B cell (primary cell): ENCODE measurements around the gene XNDC1N. TPM values are rescaled to one million over a fixed set of nuclear protein-coding genes. Genes with fewer than 3 reads are reported as not detected.

Experiments
- ATAC-seq: fragments of 200-7000 bp; cut with Tn5 transposase; one replicate; pipeline ENCODE4 v1.10.0; 2021; ENCODE audit warnings: low read depth, mild to moderate bottlenecking, moderate number of reproducible peaks, moderate library complexity
- CTCF ChIA-PET: fragments of 350-600 bp; sonication (Branson Sonifier 250); formaldehyde crosslinking; loops from one replicate; lab custom pipeline; 2021; ENCODE audit warnings: antibody characterized with exemption, inconsistent platforms; lab: Charles Lee
- POLR2A ChIA-PET: fragments of 350-600 bp; sonication (Branson Sonifier 250); formaldehyde crosslinking; loops from one replicate; lab custom pipeline; 2021; ENCODE audit warnings: antibody characterized with exemption; lab: Charles Lee
- DNase-seq: peaks from one replicate; pipeline ENCODE4 v3.0.0; 2013
- H2AFZ ChIP-seq: 2 replicates; pipeline ENCODE4 v1.6.1; 2012; ENCODE audit warnings: mild to moderate bottlenecking, low read depth, low read length; ENCODE audit not compliant: insufficient read depth, poor library complexity, severe bottlenecking
- H3K27ac ChIP-seq, 2 donors: 1 replicate in 1 of 2; 2 replicates in 1 of 2; pipeline ENCODE4 v1.5.1; 2012 to 2013; ENCODE audit warnings: low read length in 2 of 2, mild to moderate bottlenecking in 2 of 2, moderate library complexity in 1 of 2
- H3K27me3 ChIP-seq, 4 experiments: fragments of 200-600 bp in 1 of 4; sonication (generic) in 1 of 4; replicated peaks in 1 of 4; 1 replicate in 2 of 4; 2 replicates in 2 of 4; pipeline versions ENCODE4 v1.6.1 to v1.7.0; 2013 to 2016; ENCODE audit warnings: low read length in 3 of 4, mild to moderate bottlenecking in 2 of 4, mixed read lengths in 1 of 4, moderate library complexity in 1 of 4; ENCODE audit not compliant: insufficient read depth in 4 of 4, control insufficient read depth in 3 of 4; ENCODE audit errors: control extremely low read depth in 1 of 4
- H3K36me3 ChIP-seq, 2 experiments: replicated peaks in 1 of 2; 1 replicate in 1 of 2; 2 replicates in 1 of 2; pipeline versions ENCODE4 v1.6.1 to v1.7.1; 2013; ENCODE audit warnings: low read length in 1 of 2; ENCODE audit not compliant: insufficient read depth in 2 of 2, control insufficient read depth in 1 of 2; ENCODE audit errors: control extremely low read depth in 1 of 2, extremely low read depth in 1 of 2
- H3K4me1 ChIP-seq, 2 donors: fragments of 200-600 bp in 1 of 2; sonication (generic) in 1 of 2; 1 replicate in 1 of 2; 2 replicates in 1 of 2; pipeline versions ENCODE4 v1.5.1 to v1.6.1; 2013 to 2017; ENCODE audit warnings: low read length in 2 of 2; ENCODE audit not compliant: control insufficient read depth in 2 of 2, insufficient read depth in 2 of 2
- H3K4me2 ChIP-seq: replicated peaks from 2 replicates; pipeline ENCODE3; 2012; ENCODE audit warnings: mild to moderate bottlenecking, low read depth, low read length; ENCODE audit not compliant: poor library complexity, severe bottlenecking
- H3K4me3 ChIP-seq, 5 experiments: fragments of 200-600 bp in 1 of 5; sonication (generic) in 1 of 5; 1 replicate in 3 of 5; 2 replicates in 2 of 5; pipeline versions ENCODE4 v1.5.1 to v1.7.0; 2011 to 2016; ENCODE audit warnings: low read length in 4 of 5, mild to moderate bottlenecking in 4 of 5, low read depth in 2 of 5, control low read depth in 1 of 5, moderate library complexity in 1 of 5; ENCODE audit not compliant: insufficient read depth in 1 of 5; ENCODE audit errors: control extremely low read depth in 1 of 5, extremely low read depth in 1 of 5
- H3K79me2 ChIP-seq: fragments of 200-600 bp; sonication (generic); one replicate; pipeline ENCODE4 v1.6.0; 2016; ENCODE audit warnings: low read length; ENCODE audit not compliant: control insufficient read depth, insufficient read depth
- H3K9ac ChIP-seq: fragments of 200-600 bp; sonication (generic); 2 replicates; pipeline ENCODE4 v1.6.1; 2017; ENCODE audit warnings: mild to moderate bottlenecking, low read length, moderate library complexity
- H3K9me3 ChIP-seq, 3 donors: one replicate each; pipeline versions ENCODE4 v1.6.1 to v1.7.1; 2013; ENCODE audit warnings: low read length in 2 of 3; ENCODE audit not compliant: control insufficient read depth in 2 of 3, insufficient read depth in 1 of 3; ENCODE audit errors: control extremely low read depth in 1 of 3
- H4K20me1 ChIP-seq: 2 replicates; pipeline ENCODE4 v1.6.0; 2012; ENCODE audit warnings: mild to moderate bottlenecking, low read length; ENCODE audit not compliant: insufficient read depth, control insufficient read depth, poor library complexity, severe bottlenecking
- H3K27ac Mint-ChIP-seq: one replicate; pipeline ENCODE4 v1.8.0; 2021; ENCODE audit warnings: mixed read lengths
- H3K27me3 Mint-ChIP-seq: one replicate; pipeline ENCODE4 v1.8.0; 2021; ENCODE audit warnings: mixed read lengths
- H3K4me1 Mint-ChIP-seq: one replicate; pipeline ENCODE4 v1.8.0; 2021; ENCODE audit warnings: mixed read lengths
- H3K4me3 Mint-ChIP-seq: one replicate; pipeline ENCODE4 v1.8.0; 2021; ENCODE audit warnings: mixed read lengths
- H3K9me3 Mint-ChIP-seq: one replicate; pipeline ENCODE4 v1.8.0; 2022; ENCODE audit warnings: mixed read lengths; ENCODE audit not compliant: insufficient read depth
- CTCF ChIP-seq: fragments of 200-600 bp; IDR thresholded peaks from one replicate; pipeline ENCODE4 v1.8.0; 2022; ENCODE audit warnings: antibody characterized with exemption, mild to moderate bottlenecking
- EZH2 ChIP-seq: IDR thresholded peaks from 2 replicates; pipeline ENCODE4 v1.6.1; 2012; ENCODE audit warnings: borderline replicate concordance, low read depth, mild to moderate bottlenecking, moderate library complexity, low read length; ENCODE audit not compliant: insufficient read depth, poor library complexity, severe bottlenecking
- WGBS: methylation state at CpG from one replicate; pipeline ENCODE4 v1.1.5; 2013; ENCODE audit warnings: missing lambda C conversion rate; ENCODE audit not compliant: insufficient coverage; 5-methylcytosine and 5-hydroxymethylcytosine counted together
- intact Hi-C: fragments of 100-400 bp; cut with micrococcal nuclease; formaldehyde crosslinking; loops from one replicate; pipeline ENCODE4 v1.10.0; 2022
- polyA plus RNA-seq: library from polyadenylated mRNA; depleted of rRNA; stranded (reverse); fragments of >200 nt; gene quantifications from 2 replicates; pipeline ENCODE4 v1.2.3, GENCODE V29; 2012
- total RNA-seq, 2 donors: library from RNA; stranded (reverse); fragments of 120-200 nt in 1 of 2; gene quantifications; 1 replicate in 1 of 2; 2 replicates in 1 of 2; pipeline versions ENCODE4 v1.2.3 to v1.2.4, GENCODE V29; 2013 to 2022

XNDC1N gene
- total and polyA plus RNA-seq, 2 donors (not counting 1 experiment from before 2014, with no cell fraction given): 5.8 to 34.2 TPM

GRCh38 chr11:71948314-71949027 is 20.1 kb upstream of the XNDC1N start:
- Histone ChIP-seq H3K4me2 (no peak overlapping the region), H3K27ac (no peak overlapping the region), H3K4me1 (peaks cover 12% of the 10 kb centered on the region in 2 donors), H3K9ac (no peak overlapping the region), H3K79me2 (peaks cover 83% of the 10 kb centered on the region), H3K27me3 (no peaks in the 10 kb centered on the region), H3K36me3 (peaks cover 2 to 3% of the 10 kb centered on the region in 2 experiments), H3K9me3 (no peaks in the 10 kb centered on the region), H4K20me1 (peaks cover 39% of the 10 kb centered on the region), H3K4me3 (no peak overlapping the region), H2AFZ (no peak overlapping the region)
- H3K27me3 Mint-ChIP-seq: no peaks in the 10 kb centered on the region
- H3K27ac Mint-ChIP-seq: no peak overlapping the region
- no peak for DNase-seq
- TF ChIP-seq CTCF (no peak), EZH2 (no peak)
- ChIA-PET CTCF (no interaction called here), POLR2A (no interaction called here)
- no peak for ATAC-seq
- no CpG with 5 or more reads among the region's 7 CpGs for WGBS
- H3K4me1 Mint-ChIP-seq: peaks cover 34% of the 10 kb centered on the region
- intact Hi-C loops: no loop called here
- H3K4me3 Mint-ChIP-seq: no peak overlapping the region
- H3K9me3 Mint-ChIP-seq: no peaks in the 10 kb centered on the region

- Mint-ChIP-seq H3K27ac (no peak overlapping the region), H3K27me3 (no peaks in the 10 kb centered on the region), H3K9me3 (no peaks in the 10 kb centered on the region), H3K4me3 (no peak overlapping the region), H3K4me1 (peaks cover 39% of the 10 kb centered on the region)
- intact Hi-C loops: no loop called here
- H3K36me3 ChIP-seq: peaks cover 2 to 3% of the 10 kb centered on the region in 2 experiments
- CTCF ChIA-PET: no interaction called here
- H3K9ac ChIP-seq: no peak overlapping the region
- H3K79me2 ChIP-seq: peaks cover 90% of the 10 kb centered on the region
- H3K27ac ChIP-seq: no peak overlapping the region
- TF ChIP-seq CTCF (no peak), EZH2 (no peak)
- no peaks in the 10 kb centered on the region for H3K27me3 ChIP-seq
- peaks cover 12 to 13% of the 10 kb centered on the region in 2 donors for H3K4me1 ChIP-seq
- no peaks in the 10 kb centered on the region for H3K9me3 ChIP-seq
- DNase-seq (no peak), ATAC-seq (no peak)
- H3K4me3 ChIP-seq: no peak overlapping the region
- POLR2A ChIA-PET: no interaction called here
- no peak overlapping the region for H3K4me2 ChIP-seq
- WGBS: 93% methylated on average over 3 of the region's 3 CpGs
- no peak overlapping the region for H2AFZ ChIP-seq
- H4K20me1 ChIP-seq: peaks cover 36% of the 10 kb centered on the region
Observed at GRCh38 chr11:71947498-71947897, 19.1 kb upstream of the XNDC1N start.
